Hepatocyte (in vitro differentiated cells): Measurements from ENCODE around the gene NAV2.

Experiments used
- CTCF ChIP-seq: fragments of 200-600 bp; sonication (generic); IDR thresholded peaks from 2 replicates; pipeline ENCODE4 v1.5.1; 2016; ENCODE audit warnings: antibody characterized with exemption, mild to moderate bottlenecking; ENCODE audit not compliant: poor library complexity
- EZH2 ChIP-seq: fragments of 200-600 bp; sonication (generic); IDR thresholded peaks from 2 replicates; pipeline ENCODE4 v1.6.1; 2016; ENCODE audit warnings: antibody characterized with exemption, mild to moderate bottlenecking, borderline replicate concordance
- EZH2phosphoT487 ChIP-seq: fragments of 200-600 bp; sonication (generic); IDR thresholded peaks from one replicate; pipeline ENCODE4 v1.6.1; 2018; ENCODE audit warnings: antibody characterized with exemption, mild to moderate bottlenecking, low read depth, moderate library complexity; ENCODE audit not compliant: unreplicated experiment, severe bottlenecking

DNA sequence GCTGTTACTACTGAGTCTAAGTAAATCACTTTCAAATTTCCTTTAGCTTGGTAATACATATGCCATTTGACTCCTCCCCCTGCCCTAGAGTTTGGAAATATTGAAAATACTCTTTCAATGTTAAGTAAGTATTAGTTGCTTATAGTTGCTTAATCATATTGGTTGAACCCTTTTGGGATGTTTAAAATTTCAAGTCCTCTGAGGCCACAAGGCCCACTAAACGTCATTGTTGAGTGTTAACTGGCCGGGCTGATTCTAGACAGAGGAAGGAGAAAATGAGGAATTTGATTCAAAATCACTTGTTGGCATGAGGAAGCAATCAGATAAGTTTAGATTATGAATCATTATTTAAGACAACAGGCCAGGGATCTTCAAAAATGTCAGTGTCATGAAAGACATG is 8.5 kb downstream of the NAV2 start:
- TF ChIP-seq CTCF (no peak), EZH2 (no peak), EZH2phosphoT487 (no peak)
